Suppressor macrophage treated with lipopolysaccharide for 1 hour (primary cell): Measurements from ENCODE around the gene GAK.

Source experiments
- DNase-seq, 3 donors: peaks; one replicate each; pipeline ENCODE4 v3.0.0-alpha.2; 2020 to 2022

The GAK gene

GRCh38 chr4:867526-868250 lies 64.4 kb downstream of the GAK start:
- no peak for DNase-seq

- DNase-seq, result no peak
Measured at GRCh38 chr4:866761-867390, 65.2 kb downstream of the GAK start.

- DNase-seq, result no peak
Measured at GRCh38 chr4:866068-866760, 65.9 kb downstream of the GAK start.

GRCh38 chr4:865572-865971 lies 66.5 kb downstream of the GAK start:
- no peak for DNase-seq

GRCh38 chr4:865121-865465 lies 67.0 kb downstream of the GAK start:
- no peak for DNase-seq

- no peak for DNase-seq
Measured at GRCh38 chr4:864456-865120, 67.5 kb downstream of the GAK start.

- DNase-seq, result no peak
Measured at GRCh38 chr4:860561-860960, 71.6 kb downstream of the GAK start.

- DNase-seq, result no peak
Measured at GRCh38 chr4:859496-859895, 72.6 kb downstream of the GAK start.

- DNase-seq, result no peak
Measured at GRCh38 chr4:858831-859451, 73.2 kb downstream of the GAK start.

GRCh38 chr4:858041-858481 lies 74.1 kb downstream of the GAK start:
- no peak for DNase-seq

GRCh38 chr4:857461-857860 lies 74.7 kb downstream of the GAK start:
- no peak for DNase-seq

- DNase-seq, result no peak
Measured at GRCh38 chr4:856225-856901, 75.8 kb downstream of the GAK start.

- DNase-seq, result no peak
Measured at GRCh38 chr4:855880-856224, 76.3 kb downstream of the GAK start.

GRCh38 chr4:854356-854755 lies 77.8 kb downstream of the GAK start:
- DNase-seq, result no peak

GRCh38 chr4:853416-853781 lies 78.7 kb downstream of the GAK start:
- no peak for DNase-seq

GRCh38 chr4:851701-852430 lies 80.2 kb downstream of the GAK start:
- DNase-seq, result no peak

- DNase-seq, result no peak
Measured at GRCh38 chr4:850323-850945, 81.7 kb downstream of the GAK start.

GRCh38 chr4:849478-850175 lies 82.5 kb downstream of the GAK start:
- no peak for DNase-seq

GRCh38 chr4:848803-849477 lies 83.2 kb downstream of the GAK start:
- DNase-seq, result no peak

GRCh38 chr4:848307-848691 lies 83.8 kb downstream of the GAK start:
- DNase-seq, result no peak
